ENCODE measurements around the gene UACA.
"Not testable (repeated sequence)": the region's sequence is repeated elsewhere in the genome, so short reads cannot be mapped to it uniquely, and the experiment has no call there.

The UACA gene

GRCh38 chr15:70679919-70680231 is 83.5 kb downstream of the UACA start:
- Mint-ChIP-seq H3K36me3 (ENCODE audit: insufficient read depth) (no peaks in the 10 kb centered on the region), H3K9me3 (no peaks in the 10 kb centered on the region), H3K27me3 (peaks cover 24 to 33% of the 10 kb centered on the region in 2 donors), H3K27ac (no peak overlapping the region), H3K4me3 (no peak overlapping the region), H3K4me1 (ENCODE audit: low read depth in 2 of 2) (peaks cover 3% of the 10 kb centered on the region in 2 donors)
- ATAC-seq (replicated peaks): no peak
- no peak for DNase-seq

DNA sequence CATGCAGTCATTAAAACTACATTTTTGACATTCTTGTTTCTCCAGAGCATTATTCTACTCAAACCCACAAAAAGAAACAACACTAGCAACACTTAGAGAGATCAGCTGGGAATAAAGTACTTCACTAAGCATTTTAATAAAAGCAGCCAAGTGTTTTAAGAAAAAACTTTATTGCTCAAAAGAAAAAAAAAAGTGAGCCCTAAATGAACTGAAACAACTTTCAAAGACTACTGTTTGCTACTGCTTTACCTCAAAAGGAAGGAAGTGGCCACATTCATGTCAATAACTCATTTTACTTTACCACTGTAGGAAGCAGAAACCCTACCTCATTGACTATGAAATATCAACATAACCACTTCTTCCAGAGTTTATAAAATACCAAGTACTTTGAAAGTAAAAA is 91.3 kb downstream of the UACA start:
- no peaks in the 10 kb centered on the region for H3K9me3 Mint-ChIP-seq
- peaks cover 13 to 16% of the 10 kb centered on the region in 2 donors for H3K4me1 Mint-ChIP-seq (ENCODE audit: low read depth in 2 of 2)
- H3K27ac Mint-ChIP-seq: peak overlapping the region; percentile 61 to 73
- no peak for DNase-seq
- peak; percentile 99 for ATAC-seq (replicated peaks)
- H3K27me3 Mint-ChIP-seq: peaks cover 0 to 7% of the 10 kb centered on the region in 2 donors
- peak overlapping the region; percentile 54 to 71 for H3K4me3 Mint-ChIP-seq
- H3K36me3 Mint-ChIP-seq (ENCODE audit: insufficient read depth): no peaks in the 10 kb centered on the region

GRCh38 chr15:70670680-70671079 is 92.7 kb downstream of the UACA start:
- DNase-seq (no peak), ATAC-seq (replicated peaks) (no peak)
- Mint-ChIP-seq H3K36me3 (ENCODE audit: insufficient read depth) (no peaks in the 10 kb centered on the region), H3K27ac (no peak overlapping the region), H3K27me3 (peaks cover 0 to 7% of the 10 kb centered on the region in 2 donors), H3K4me3 (no peak overlapping the region), H3K4me1 (ENCODE audit: low read depth in 2 of 2) (peaks cover 13 to 16% of the 10 kb centered on the region in 2 donors), H3K9me3 (no peaks in the 10 kb centered on the region)

- H3K27me3 Mint-ChIP-seq: peaks cover 0 to 7% of the 10 kb centered on the region in 2 donors
- no peak overlapping the region for H3K27ac Mint-ChIP-seq
- no peaks in the 10 kb centered on the region for H3K36me3 Mint-ChIP-seq (ENCODE audit: insufficient read depth)
- no peak overlapping the region for H3K4me3 Mint-ChIP-seq
- ATAC-seq (replicated peaks) (no peak), DNase-seq (no peak)
- H3K9me3 Mint-ChIP-seq: no peaks in the 10 kb centered on the region
- peaks cover 13 to 16% of the 10 kb centered on the region in 2 donors for H3K4me1 Mint-ChIP-seq (ENCODE audit: low read depth in 2 of 2)
These were observed 93.2 kb downstream of the UACA start for GRCh38 chr15:70669966-70670658.

- Mint-ChIP-seq H3K36me3 (ENCODE audit: insufficient read depth) (no peaks in the 10 kb centered on the region), H3K9me3 (no peaks in the 10 kb centered on the region), H3K27ac (no peak overlapping the region), H3K4me1 (ENCODE audit: low read depth in 2 of 2) (peaks cover 13 to 16% of the 10 kb centered on the region in 2 donors), H3K27me3 (peaks cover 0 to 7% of the 10 kb centered on the region in 2 donors), H3K4me3 (no peak overlapping the region)
- DNase-seq (no peak), ATAC-seq (replicated peaks) (no peak)
These were observed 94.3 kb downstream of the UACA start for GRCh38 chr15:70669006-70669602.

DNA sequence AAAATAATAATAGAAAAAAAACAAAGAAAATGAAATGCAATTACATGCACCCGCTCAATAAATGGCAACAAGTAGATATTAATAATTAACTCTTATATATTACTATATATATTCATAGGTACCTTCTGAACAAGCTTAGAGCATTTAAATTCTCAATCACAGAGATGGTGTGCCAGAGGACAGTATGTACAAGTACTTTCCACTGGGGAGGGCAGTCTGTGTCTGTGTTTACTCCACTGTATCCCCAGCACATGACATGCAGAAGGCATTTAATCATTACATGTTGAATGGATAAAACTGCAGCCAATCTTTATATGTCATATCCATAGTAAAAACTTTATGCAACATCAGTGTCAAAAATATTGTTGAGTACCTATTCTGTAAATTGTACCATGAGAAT is 97.8 kb downstream of the UACA start:
- Mint-ChIP-seq H3K27ac (no peak overlapping the region), H3K4me3 (no peak overlapping the region), H3K9me3 (no peaks in the 10 kb centered on the region), H3K4me1 (ENCODE audit: low read depth in 2 of 2) (peaks cover under 1 to 3% of the 10 kb centered on the region in 2 donors), H3K27me3 (peaks cover 0 to 6% of the 10 kb centered on the region in 2 donors), H3K36me3 (ENCODE audit: insufficient read depth) (no peaks in the 10 kb centered on the region)
- DNase-seq (no peak), ATAC-seq (replicated peaks) (no peak)

DNA sequence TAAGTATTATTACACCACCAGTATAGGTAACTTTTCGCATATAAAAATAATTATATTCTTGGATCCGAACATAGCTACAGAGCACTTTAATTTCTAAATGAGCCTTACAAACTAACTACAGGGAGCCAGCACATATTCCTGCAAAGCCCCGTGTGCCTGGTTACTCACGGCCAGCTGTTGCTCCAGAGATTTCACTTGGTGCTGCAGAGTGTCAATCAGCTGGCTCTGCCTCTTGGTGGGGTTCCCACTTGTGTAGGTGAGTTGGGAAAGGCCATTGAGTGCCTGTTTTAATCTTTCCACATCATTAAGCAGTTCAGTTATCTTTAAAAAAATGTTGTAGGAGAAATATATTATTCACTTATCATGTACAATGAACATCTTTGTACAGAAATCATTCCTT is 98.9 kb downstream of the UACA start:
- no peak for DNase-seq
- H3K27me3 Mint-ChIP-seq: no peaks in the 10 kb centered on the region
- H3K27ac Mint-ChIP-seq: no peak overlapping the region
- no peak for ATAC-seq (replicated peaks)
- peaks cover 2 to 4% of the 10 kb centered on the region in 2 donors for H3K4me1 Mint-ChIP-seq (ENCODE audit: low read depth in 2 of 2)
- H3K4me3 Mint-ChIP-seq: no peak overlapping the region
- H3K36me3 Mint-ChIP-seq (ENCODE audit: insufficient read depth): no peaks in the 10 kb centered on the region
- no peaks in the 10 kb centered on the region for H3K9me3 Mint-ChIP-seq

GRCh38 chr15:70663069-70663468 is 100.3 kb downstream of the UACA start:
- not testable (repeated sequence) for H3K27ac Mint-ChIP-seq; H3K27me3 Mint-ChIP-seq; H3K4me1 Mint-ChIP-seq (ENCODE audit: low read depth in 2 of 2); DNase-seq; ATAC-seq (replicated peaks); H3K36me3 Mint-ChIP-seq (ENCODE audit: insufficient read depth); H3K4me3 Mint-ChIP-seq; H3K9me3 Mint-ChIP-seq

GRCh38 chr15:70659662-70660061 is 103.7 kb downstream of the UACA start:
- Mint-ChIP-seq H3K36me3 (ENCODE audit: insufficient read depth) (no peaks in the 10 kb centered on the region), H3K4me3 (no peak overlapping the region), H3K27ac (no peak overlapping the region), H3K4me1 (ENCODE audit: low read depth in 2 of 2) (peaks cover 2 to 4% of the 10 kb centered on the region in 2 donors), H3K27me3 (no peaks in the 10 kb centered on the region), H3K9me3 (no peaks in the 10 kb centered on the region)
- no peak for ATAC-seq (replicated peaks)
- no peak for DNase-seq

DNA sequence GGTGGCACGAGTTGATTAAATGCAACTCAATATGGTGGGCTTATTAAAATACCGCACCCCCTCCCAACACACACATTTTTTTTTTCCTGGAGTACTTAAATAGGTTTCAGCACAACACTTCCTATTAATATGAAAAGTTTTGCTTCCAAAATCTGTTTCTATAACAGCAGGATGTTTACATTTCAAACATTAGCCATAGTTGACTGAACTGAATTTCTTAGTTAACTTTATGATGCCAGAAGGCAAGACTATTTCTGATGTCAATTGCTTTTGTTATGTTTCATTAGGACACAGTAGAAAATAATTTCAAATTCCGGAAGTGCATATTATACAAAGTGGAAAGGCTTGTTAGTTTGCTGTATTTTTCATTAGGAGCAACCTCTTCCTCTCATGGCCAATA is 104.7 kb downstream of the UACA start:
- peaks cover 0 to 5% of the 10 kb centered on the region in 2 donors for H3K27me3 Mint-ChIP-seq
- DNase-seq (no peak), ATAC-seq (replicated peaks) (no peak)
- no peak overlapping the region for H3K27ac Mint-ChIP-seq
- H3K9me3 Mint-ChIP-seq: no peaks in the 10 kb centered on the region
- H3K4me1 Mint-ChIP-seq (ENCODE audit: low read depth in 2 of 2): peaks cover 2 to 4% of the 10 kb centered on the region in 2 donors
- H3K4me3 Mint-ChIP-seq: no peak overlapping the region
- no peaks in the 10 kb centered on the region for H3K36me3 Mint-ChIP-seq (ENCODE audit: insufficient read depth)

DNA sequence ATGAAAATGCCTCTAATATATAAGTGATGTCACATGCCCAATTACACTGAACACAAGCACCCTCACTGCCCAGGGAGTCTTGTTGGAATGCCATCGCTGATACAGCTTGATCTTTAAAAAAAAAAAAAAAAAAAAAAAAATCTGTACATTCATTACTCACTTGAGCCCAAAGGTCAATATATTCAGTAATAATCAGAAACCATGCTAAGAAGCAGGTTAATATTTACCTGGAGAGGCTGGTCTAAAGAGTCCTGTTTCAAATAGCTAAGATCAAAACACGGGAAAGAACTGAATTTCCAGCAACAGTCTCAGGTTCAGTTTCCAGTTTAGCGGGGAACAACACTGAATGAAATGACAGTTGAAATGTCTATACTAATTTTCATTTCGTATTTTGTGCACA is 109.9 kb downstream of the UACA start:
- H3K27ac Mint-ChIP-seq: no peak overlapping the region
- H3K36me3 Mint-ChIP-seq (ENCODE audit: insufficient read depth): no peaks in the 10 kb centered on the region
- H3K9me3 Mint-ChIP-seq: no peaks in the 10 kb centered on the region
- H3K4me3 Mint-ChIP-seq: no peak overlapping the region
- peaks cover 0 to 5% of the 10 kb centered on the region in 2 donors for H3K27me3 Mint-ChIP-seq
- DNase-seq: no peak
- no peak for ATAC-seq (replicated peaks)
- no peaks in the 10 kb centered on the region for H3K4me1 Mint-ChIP-seq (ENCODE audit: low read depth in 2 of 2)

GRCh38 chr15:70652341-70652740 is 111.0 kb downstream of the UACA start:
- H3K4me1 Mint-ChIP-seq (ENCODE audit: low read depth in 2 of 2): no peaks in the 10 kb centered on the region
- no peak for ATAC-seq (replicated peaks)
- no peak overlapping the region for H3K27ac Mint-ChIP-seq
- no peak for DNase-seq
- peaks cover 1 to 5% of the 10 kb centered on the region in 2 donors for H3K27me3 Mint-ChIP-seq
- no peaks in the 10 kb centered on the region for H3K9me3 Mint-ChIP-seq
- no peak overlapping the region for H3K4me3 Mint-ChIP-seq
- no peaks in the 10 kb centered on the region for H3K36me3 Mint-ChIP-seq (ENCODE audit: insufficient read depth)

DNA sequence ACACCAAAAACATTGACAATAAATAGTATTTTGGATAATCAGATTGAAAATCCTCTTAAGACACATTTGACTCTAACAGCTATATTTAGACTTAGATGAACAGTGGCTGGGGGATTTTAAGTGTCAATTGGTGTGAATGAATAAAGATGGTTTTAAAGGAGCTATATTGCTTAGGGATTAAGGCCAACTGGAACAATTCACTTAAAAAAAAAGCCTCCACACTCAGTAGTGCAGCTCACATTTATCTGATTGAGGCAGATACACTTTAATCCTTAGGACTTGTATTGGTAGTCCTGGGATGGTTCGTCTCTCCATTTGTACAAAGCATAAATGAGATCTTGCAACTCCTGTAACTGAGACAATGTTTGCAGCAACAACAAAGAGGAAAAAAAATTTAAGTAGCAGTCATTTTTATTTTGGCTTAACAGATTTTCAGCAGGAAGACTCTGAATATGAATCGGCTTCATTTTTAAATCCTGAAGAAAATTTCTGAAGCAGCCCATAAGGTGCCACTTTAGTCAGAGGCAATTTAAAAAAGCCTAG is 112.0 kb downstream of the UACA start:
- no peak for ATAC-seq (replicated peaks)
- no peak overlapping the region for H3K4me3 Mint-ChIP-seq
- no peaks in the 10 kb centered on the region for H3K4me1 Mint-ChIP-seq (ENCODE audit: low read depth in 2 of 2)
- no peak for DNase-seq
- H3K27ac Mint-ChIP-seq: no peak overlapping the region
- peaks cover 10% of the 10 kb centered on the region in 2 donors for H3K27me3 Mint-ChIP-seq
- no peaks in the 10 kb centered on the region for H3K9me3 Mint-ChIP-seq
- H3K36me3 Mint-ChIP-seq (ENCODE audit: insufficient read depth): no peaks in the 10 kb centered on the region

- Mint-ChIP-seq H3K27ac (no peak overlapping the region), H3K36me3 (ENCODE audit: insufficient read depth) (no peaks in the 10 kb centered on the region), H3K4me1 (ENCODE audit: low read depth in 2 of 2) (no peaks in the 10 kb centered on the region), H3K9me3 (no peaks in the 10 kb centered on the region), H3K4me3 (no peak overlapping the region), H3K27me3 (peaks cover 16% of the 10 kb centered on the region in 2 donors)
- DNase-seq: no peak
- ATAC-seq (replicated peaks): no peak
These were observed 112.6 kb downstream of the UACA start for GRCh38 chr15:70650567-70651302.

Measured in effector memory CD8-positive, alpha-beta T cell (primary cell).